ENCODE measurements around the gene KDM5C.
A peak's percentile ranks its signal among the peaks of the same experiment; 100 is the strongest.

KDM5C gene

GRCh38 chrX:53224860-53225797 lies at the start of gene KDM5C:
Gene KDM5C (minus strand): TSS chrX:53225207. CDS start chrX:53224889, 318 bp downstream.
- peak; percentile 73 to 90 for DNase-seq

GRCh38 chrX:53272808-53273337 lies 47.9 kb upstream of the KDM5C start:
- DNase-seq: no peak

GRCh38 chrX:53269536-53270107 lies 44.6 kb upstream of the KDM5C start:
- DNase-seq: no peak

GRCh38 chrX:53268173-53268572 lies 43.2 kb upstream of the KDM5C start:
- no peak for DNase-seq

GRCh38 chrX:53266914-53267313 lies 41.9 kb upstream of the KDM5C start:
- DNase-seq: no peak

GRCh38 chrX:53265771-53266574 lies 41.0 kb upstream of the KDM5C start:
- no peak for DNase-seq

- DNase-seq: no peak
These were observed 38.6 kb upstream of the KDM5C start for GRCh38 chrX:53263597-53264094.

GRCh38 chrX:53262918-53263394 lies 37.9 kb upstream of the KDM5C start:
- no peak for DNase-seq

GRCh38 chrX:53262189-53262917 lies 37.3 kb upstream of the KDM5C start:
- no peak for DNase-seq

GRCh38 chrX:53261355-53261972 lies 36.5 kb upstream of the KDM5C start:
- DNase-seq: peak in 1 of 2 donors; percentile 28

GRCh38 chrX:53260836-53261235 lies 35.8 kb upstream of the KDM5C start:
- DNase-seq: no peak

- DNase-seq: no peak
These were observed 32.8 kb upstream of the KDM5C start for GRCh38 chrX:53257670-53258423.

- DNase-seq: no peak
These were observed 32.2 kb upstream of the KDM5C start for GRCh38 chrX:53257166-53257565.

GRCh38 chrX:53256446-53257041 lies 31.5 kb upstream of the KDM5C start:
- no peak for DNase-seq

GRCh38 chrX:53255738-53256191 lies 30.8 kb upstream of the KDM5C start:
- DNase-seq: no peak

GRCh38 chrX:53254570-53255461 lies 29.8 kb upstream of the KDM5C start:
- DNase-seq: no peak

GRCh38 chrX:53253293-53254020 lies 28.4 kb upstream of the KDM5C start:
- no peak for DNase-seq

GRCh38 chrX:53251307-53251706 lies 26.3 kb upstream of the KDM5C start:
- no peak for DNase-seq
